Measurements from ENCODE around the gene BIRC2. TPM values are rescaled to one million over a fixed set of nuclear protein-coding genes. Genes with fewer than 3 reads are reported as not detected.

Gene BIRC2
- total RNA-seq, 1 experiment from 2014 or later = 76.8 TPM

- in situ Hi-C loops (cut with HindIII; ENCODE audit: low pct_unique_long_range_greater_than_20kb, low sequenced_read_pairs) (no loop called here), intact Hi-C loops (cut with micrococcal nuclease; ENCODE audit: unreplicated experiment) (no loop called here)
- DNase-seq (ENCODE audit: low read depth, low spot score) (no peak), ATAC-seq (no peak)
- Histone ChIP-seq H3K9me3 (ENCODE audit: control insufficient read depth, insufficient read depth, low read depth, low read length) (no peaks in the 10 kb centered on the region), H3K27me3 (ENCODE audit: control insufficient read depth, insufficient read depth, low read length) (no peaks in the 10 kb centered on the region), H3K4me1 (ENCODE audit: control insufficient read depth, insufficient read depth, low read length) (peaks cover 40% of the 10 kb centered on the region), H3K27ac (ENCODE audit: low read length) (0 out of 2 replicates have a peak overlapping the region, but pooled peaks have one; percentile 0), H3K36me3 (ENCODE audit: control insufficient read depth, insufficient read depth, low read length) (no peaks in the 10 kb centered on the region; the same call in 1 of the 2 replicates), H3K4me3 (ENCODE audit: low read depth in 2 of 2, low read length in 2 of 2) (no peak overlapping the region)
- ChIA-PET CTCF (no interaction called here), POLR2A (no interaction called here)
- TF ChIP-seq POLR2AphosphoS5 (IDR thresholded peaks at IDR 0.05; ENCODE audit: low read depth, low read length) = no peak
- TF ChIP-seq CTCF (IDR thresholded peaks at IDR 0.05) = no peak
- no peak for TF ChIP-seq SIN3A (IDR thresholded peaks at IDR 0.05; ENCODE audit: borderline replicate concordance, insufficient read depth, low read depth, low read length)
- BruUV-seq (replicated peaks) = no TSS peak
Measured at GRCh38 chr11:102427068-102427467, 80.1 kb downstream of the BIRC2 start.

Other genes with a start within 250 kb of the BIRC2 start
- 158 TPM for gene YAP1, start 236.8 kb upstream of the BIRC2 start, total RNA-seq (2021; ENCODE audit: unreplicated experiment)
- gene BIRC3, start 29.7 kb upstream of the BIRC2 start, total RNA-seq (2021; ENCODE audit: unreplicated experiment) = 65.4 TPM
- gene TMEM123, start 105.6 kb downstream of the BIRC2 start, total RNA-seq (2021; ENCODE audit: unreplicated experiment) = 383 TPM
- 2.7 TPM for gene MMP7, start 183.5 kb downstream of the BIRC2 start, total RNA-seq (2021; ENCODE audit: unreplicated experiment)